HepG2 (cell line): ENCODE results near the gene MAPK14. TPM values are rescaled to one million over a fixed set of nuclear protein-coding genes. Genes with fewer than 3 reads are reported as not detected.

ENCODE experiments used
- ATAC-seq: fragments of 200-7000 bp; cut with Tn5 transposase; 3 replicates; pipeline ENCODE4 v1.9.1; 2020; ENCODE audit warnings: mild to moderate bottlenecking, moderate library complexity
- BruUV-seq: library from RNA; stranded (reverse); fragments of 400-500 nt; replicated peaks from 2 replicates; lab custom pipeline; 2021; lab: Mats Ljungman, UMichigan
- CTCF ChIA-PET: fragments of 300-600 bp; formaldehyde crosslinking; extraction: SDS; loops from one replicate; lab custom pipeline; 2021; ENCODE audit warnings: low total read pairs, inconsistent platforms, low intra/inter-chr PET ratio; lab: Yijun Ruan, JAX
- POLR2A ChIA-PET: fragments of 350-600 bp; sonication (Branson Sonifier 250); formaldehyde crosslinking; loops from one replicate; lab custom pipeline; 2020; ENCODE audit warnings: antibody characterized with exemption, inconsistent platforms; lab: Yijun Ruan, JAX
- DNase-seq: peaks from one replicate; pipeline ENCODE4 v3.0.0-alpha.2; 2015; ENCODE audit warnings: low spot score
- FAIRE-seq: peaks from 3 replicates; lab custom pipeline; 2011; peaks lifted over from hg19 to GRCh38; lab: Jason Lieb, UNC
- H2AFZ ChIP-seq: one replicate; pipeline ENCODE4 v1.6.1; 2011; ENCODE audit warnings: low read length, inconsistent platforms
- H3K27ac ChIP-seq: fragments of 300-600 bp; 3 replicates; pipeline ENCODE4 v1.8.0; 2011; ENCODE audit warnings: mixed run types, mild to moderate bottlenecking, mixed read lengths, low read length, inconsistent platforms; ENCODE audit not compliant: insufficient read depth; ENCODE audit errors: extremely low read length
- H3K27me3 ChIP-seq, 2 experiments: fragments of 200-600 bp in 1 of 2; 2 replicates in 1 of 2; 3 replicates in 1 of 2; pipeline versions ENCODE4 v1.6.0 to v1.8.0; 2011; ENCODE audit warnings: low read length in 2 of 2, mild to moderate bottlenecking in 2 of 2, moderate library complexity in 2 of 2, inconsistent platforms in 1 of 2; ENCODE audit not compliant: insufficient read depth in 2 of 2, control insufficient read depth in 1 of 2
- H3K36me3 ChIP-seq, 2 experiments: fragments of 200-600 bp in 1 of 2; replicated peaks in 1 of 2; 2 replicates in 1 of 2; 3 replicates in 1 of 2; pipeline versions ENCODE4 v1.5.1 to v1.8.0; 2011; ENCODE audit warnings: low read length in 2 of 2, inconsistent platforms in 1 of 2; ENCODE audit not compliant: insufficient read depth in 2 of 2, control insufficient read depth in 1 of 2
- H3K4me1 ChIP-seq: 2 replicates; pipeline ENCODE4 v1.5.1; 2012; ENCODE audit warnings: low read length, inconsistent platforms; ENCODE audit not compliant: insufficient read depth
- H3K4me2 ChIP-seq: 2 replicates; pipeline ENCODE4 v1.6.0; 2011; ENCODE audit warnings: low read depth, low read length, inconsistent platforms
- H3K4me3 ChIP-seq, 3 experiments: fragments of 200-600 bp in 1 of 3; sonication (generic), shearing (Covaris generic) in 1 of 3; replicated peaks in 1 of 3; 2 replicates each; pipeline ENCODE4 v1.5.1; 2011 to 2016; ENCODE audit warnings: low read length in 3 of 3, inconsistent platforms in 2 of 3, low read depth in 2 of 3, mild to moderate bottlenecking in 2 of 3, control low read depth in 1 of 3, mixed read lengths in 1 of 3; ENCODE audit not compliant: insufficient read depth in 1 of 3
- H3K79me2 ChIP-seq: one replicate; pipeline ENCODE4 v1.6.1; 2011; ENCODE audit warnings: low read length, inconsistent platforms; ENCODE audit not compliant: insufficient read depth
- H3K9ac ChIP-seq: 2 replicates; pipeline ENCODE4 v1.6.0; 2011; ENCODE audit warnings: mild to moderate bottlenecking, low read depth, low read length, inconsistent platforms; ENCODE audit not compliant: insufficient read depth
- H3K9me3 ChIP-seq: 2 replicates; pipeline ENCODE4 v1.5.1; 2012; ENCODE audit warnings: mild to moderate bottlenecking, low read length
- H4K20me1 ChIP-seq: 2 replicates; pipeline ENCODE4 v1.6.0; 2011; ENCODE audit warnings: inconsistent platforms, mild to moderate bottlenecking, low read length, moderate library complexity; ENCODE audit not compliant: insufficient read depth
- MAFK ChIP-seq, 2 experiments: IDR thresholded peaks in 1 of 2; conservative IDR thresholded peaks in 1 of 2; 2 replicates each; pipeline ENCODE4 v1.6.1; 2011; ENCODE audit warnings: improper control_type of control experiment in 2 of 2, low read length in 2 of 2
- MAZ ChIP-seq, 2 experiments: sonication (generic) in 1 of 2; formaldehyde crosslinking in 1 of 2; IDR thresholded peaks; 2 replicates each; pipeline versions ENCODE4 v1.5.0 to v1.6.1; 2012 to 2020; ENCODE audit warnings: low read depth in 2 of 2, mild to moderate bottlenecking in 2 of 2, borderline replicate concordance in 1 of 2, improper control_type of control experiment in 1 of 2, low read length in 1 of 2, missing genetic modification reagents in 1 of 2, moderate library complexity in 1 of 2
- RXRB ChIP-seq: IDR thresholded peaks from 2 replicates; pipeline ENCODE4 v1.6.1; 2016; ENCODE audit warnings: borderline replicate concordance, missing genetic modification reagents, missing compliant biosample characterization
- TEAD3 ChIP-seq: optimal IDR thresholded peaks from 2 replicates; pipeline ENCODE3; 2016; ENCODE audit warnings: borderline replicate concordance
- ZMYM3 ChIP-seq: sonication (generic); formaldehyde crosslinking; IDR thresholded peaks from 2 replicates; pipeline ENCODE4 v1.5.1; 2020; ENCODE audit warnings: mild to moderate bottlenecking, missing genetic modification reagents
- ZNF275 ChIP-seq: sonication (generic); formaldehyde crosslinking; IDR thresholded peaks from 2 replicates; pipeline ENCODE4 v1.8.0; 2022; ENCODE audit warnings: missing genetic modification reagents, mild to moderate bottlenecking, inconsistent platforms, borderline replicate concordance
- ZNF501 ChIP-seq: sonication (generic); formaldehyde crosslinking; IDR thresholded peaks from 2 replicates; pipeline ENCODE4 v1.5.1; 2020; ENCODE audit warnings: mild to moderate bottlenecking, moderate library complexity, missing genetic modification reagents
- WGBS: methylation state at CpG from one replicate; pipeline ENCODE4 v1.1.6; 2017; ENCODE audit warnings: low lambda C conversion rate; 5-methylcytosine and 5-hydroxymethylcytosine counted together
- in situ Hi-C: cut with HindIII; loops from 2 replicates; pipeline ENCODE4 v1.10.0; 2017; ENCODE audit warnings: low pct_unique_long_range_greater_than_20kb; ENCODE audit not compliant: extremely low pct_ligation_motif_present
- intact Hi-C: fragments of 100-400 bp; cut with micrococcal nuclease; formaldehyde crosslinking; loops from one replicate; pipeline ENCODE4 v1.10.0; 2022; ENCODE audit not compliant: unreplicated experiment
- polyA plus RNA-seq, 8 experiments: library from polyadenylated mRNA; depleted of rRNA in 3 of 8; stranded (reverse) in 7 of 8; unstranded in 1 of 8; fragments of >200 nt; fragmentation: Illumina TruSeq in 4 of 8; extraction: Trizol in 4 of 8; gene quantifications; 2 replicates each; pipeline versions ENCODE4 v1.2.1 to v1.2.3, GENCODE V29; 2011 to 2016; ENCODE audit warnings: low read depth in 4 of 8, missing spikeins in 1 of 8, mixed read lengths in 1 of 8; ENCODE audit not compliant: insufficient read depth in 1 of 8
- total RNA-seq, 5 experiments: library from RNA; depleted of rRNA; stranded (reverse); fragments of >200 nt; fragmentation: Illumina TruSeq; extraction: Trizol; gene quantifications; 2 replicates each; pipeline ENCODE4 v1.2.3, GENCODE V29; 2016; ENCODE audit warnings: low read depth in 1 of 5

Gene MAPK14
- total and polyA plus RNA-seq, 2 of the 13 experiments (the other 11 are each of a cell fraction or from before 2014, with no cell fraction given) = 66.3 to 67.3 TPM

- in situ Hi-C loops = loop anchor here (5.0 kb wide), 1 partner anchor 64 kb away; the partner anchor contains the start of gene BRPF3
- H2AFZ ChIP-seq = no peak overlapping the region
- no peaks in the 10 kb centered on the region for H3K79me2 ChIP-seq
- no peak for DNase-seq
- POLR2A ChIA-PET = interaction anchor here (2.6 to 4.3 kb wide), 2 partner anchors 11 to 13 kb away, joined by 29 to 45 read pairs; no protein-coding TSS in a partner anchor
- no peaks in the 10 kb centered on the region for H3K27me3 ChIP-seq
- peaks cover 51% of the 10 kb centered on the region for H3K4me1 ChIP-seq
- H3K36me3 ChIP-seq = peaks cover 10 to 33% of the 10 kb centered on the region in 2 experiments
- H3K9me3 ChIP-seq = no peaks in the 10 kb centered on the region
- no peak for ATAC-seq
- TF ChIP-seq ZNF501 (CRISPR knock-in tag) = 0 out of 2 replicates have a peak, but pooled peaks have one; percentile 27
- TF ChIP-seq MAZ (IDR thresholded peaks at IDR 0.05; ENCODE audit: borderline replicate concordance, low read depth, low read length) = no peak
- TF ChIP-seq MAZ (CRISPR knock-in tag; IDR thresholded peaks at IDR 0.05; ENCODE audit: low read depth) = no peak
- no peak for TF ChIP-seq ZNF275 (CRISPR knock-in tag)
- TF ChIP-seq MAFK (conservative IDR thresholded peaks at IDR 0.05 in 1 of 2, IDR thresholded peaks at IDR 0.05 in 1 of 2; ENCODE audit: low read length in 2 of 2) = no peak
- TF ChIP-seq, all 625 proteins: peak for 1
- Histone ChIP-seq H3K27ac (no peak overlapping the region), H3K9ac (no peak overlapping the region), H3K4me3 (no peak overlapping the region), H3K4me2 (peak overlapping the region; percentile 100), H4K20me1 (no peaks in the 10 kb centered on the region)
- BruUV-seq = no TSS peak
- FAIRE-seq = no peak
- intact Hi-C loops = loop anchor here (5.0 kb wide), 1 partner anchor 169 kb away; no protein-coding TSS in a partner anchor
- WGBS = 91% methylated on average over 4 of the region's 4 CpGs
- CTCF ChIA-PET = no interaction called here
Observed at GRCh38 chr6:36133148-36133547, 105.5 kb downstream of the MAPK14 start.

- Histone ChIP-seq H3K4me1 (peaks cover 43% of the 10 kb centered on the region), H3K27ac (no peak overlapping the region), H3K9ac (no peak overlapping the region), H3K36me3 (peaks cover 18 to 40% of the 10 kb centered on the region in 2 experiments), H4K20me1 (no peaks in the 10 kb centered on the region), H3K4me3 (no peak overlapping the region), H3K4me2 (0 out of 2 replicates have a peak overlapping the region, but pooled peaks have one; percentile 2), H3K27me3 (no peaks in the 10 kb centered on the region), H3K79me2 (no peaks in the 10 kb centered on the region), H2AFZ (no peak overlapping the region), H3K9me3 (no peaks in the 10 kb centered on the region)
- ChIA-PET POLR2A (interaction anchor here (4.3 kb wide), 1 partner anchor 12 kb away, joined by 45 read pairs; no protein-coding TSS in a partner anchor), CTCF (no interaction called here)
- DNase-seq (no peak), ATAC-seq (no peak), FAIRE-seq (peak; percentile 52)
- in situ Hi-C loops = loop anchor here (5.0 kb wide), 1 partner anchor 63 kb away; the partner anchor contains the start of gene BRPF3
- 78% methylated on average over 4 of the region's 4 CpGs for WGBS
- TF ChIP-seq TEAD3 (CRISPR knock-in tag) = peak; percentile 28
- TF ChIP-seq ZMYM3 (CRISPR knock-in tag) = no peak
- TF ChIP-seq RXRB (CRISPR knock-in tag) = peak; percentile 34; the same call in 1 of the 2 replicates
- intact Hi-C loops = loop anchor here (5.0 kb wide), 1 partner anchor 168 kb away; no protein-coding TSS in a partner anchor
- no TSS peak for BruUV-seq
Observed at GRCh38 chr6:36133912-36134311, 106.3 kb downstream of the MAPK14 start.
